CD4-positive, alpha-beta T cell treated with Interleukin-12 subunit alpha and Interleukin-12 subunit beta, for 1 hour (primary cell): Measurements from ENCODE around the gene TRMT61A.
"Not testable (repeated sequence)": the region's sequence is repeated elsewhere in the genome, so short reads cannot be mapped to it uniquely, and the experiment has no call there.

Source experiments
- DNase-seq: peaks from one replicate; pipeline ENCODE4 v3.0.0-alpha.2; 2020

Gene TRMT61A

GRCh38 chr14:103523575-103523954 is 5.4 kb upstream of the TRMT61A start:
- DNase-seq = no peak

GRCh38 chr14:103524002-103524935 is 4.7 kb upstream of the TRMT61A start:
- DNase-seq = no peak

DNA sequence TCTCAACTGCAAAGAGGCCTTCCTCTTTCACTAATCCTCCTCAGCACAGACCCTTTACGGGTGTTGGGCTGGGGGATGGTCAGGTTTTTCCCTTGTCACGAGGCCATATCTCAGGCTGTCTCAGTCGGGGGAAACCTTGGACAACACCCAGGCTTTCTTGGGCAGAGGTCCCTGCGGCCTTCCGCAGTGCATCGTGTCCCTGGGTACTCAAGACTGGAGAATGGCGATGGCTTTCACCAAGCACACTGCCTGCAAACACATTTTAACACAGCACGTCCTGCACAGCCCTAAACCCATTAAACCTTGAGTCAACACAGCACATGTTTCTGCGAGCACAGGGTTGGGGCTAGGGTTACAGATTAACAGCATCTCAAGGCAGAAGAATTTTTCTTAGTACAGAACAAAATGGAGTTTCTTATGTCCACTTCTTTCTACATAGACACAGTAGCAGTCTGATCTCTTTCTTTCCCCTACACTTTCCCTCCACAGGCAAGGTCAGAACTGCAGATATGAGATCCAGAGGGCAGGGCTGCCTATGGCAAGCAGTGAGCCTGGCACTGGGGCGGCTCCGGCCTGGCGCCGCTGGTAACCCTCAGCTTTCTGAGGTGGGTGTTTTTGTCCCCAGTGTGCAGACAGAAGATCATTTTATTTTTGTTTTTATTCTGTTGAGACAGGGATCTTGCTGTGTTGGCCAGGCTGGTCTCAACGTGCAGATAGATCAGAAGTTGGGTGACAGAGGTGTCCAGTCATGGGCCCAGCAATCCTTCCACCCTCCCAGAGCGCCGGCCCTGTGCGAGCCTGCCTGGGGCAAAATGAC is 3.4 kb upstream of the TRMT61A start:
- DNase-seq = not testable (repeated sequence)

GRCh38 chr14:103526247-103526913 is 2.6 kb upstream of the TRMT61A start:
- DNase-seq = no peak

DNA sequence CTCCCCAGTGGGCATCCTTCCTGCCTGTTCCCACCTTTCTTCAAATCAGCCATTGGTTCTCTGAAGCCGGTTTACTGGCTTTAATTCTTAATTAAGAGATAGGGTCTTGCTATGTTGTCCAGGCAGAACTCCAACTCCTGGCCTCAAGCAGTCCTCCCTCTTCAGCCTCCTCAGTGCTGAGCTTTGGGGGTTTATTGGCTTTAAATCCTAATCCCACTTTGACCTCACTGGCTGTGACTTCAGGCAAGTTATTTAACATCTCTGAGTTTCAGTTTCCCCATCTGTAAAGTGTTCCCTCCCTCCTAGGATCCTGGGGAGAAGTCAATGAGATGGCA is 2.1 kb upstream of the TRMT61A start:
- DNase-seq = no peak

DNA sequence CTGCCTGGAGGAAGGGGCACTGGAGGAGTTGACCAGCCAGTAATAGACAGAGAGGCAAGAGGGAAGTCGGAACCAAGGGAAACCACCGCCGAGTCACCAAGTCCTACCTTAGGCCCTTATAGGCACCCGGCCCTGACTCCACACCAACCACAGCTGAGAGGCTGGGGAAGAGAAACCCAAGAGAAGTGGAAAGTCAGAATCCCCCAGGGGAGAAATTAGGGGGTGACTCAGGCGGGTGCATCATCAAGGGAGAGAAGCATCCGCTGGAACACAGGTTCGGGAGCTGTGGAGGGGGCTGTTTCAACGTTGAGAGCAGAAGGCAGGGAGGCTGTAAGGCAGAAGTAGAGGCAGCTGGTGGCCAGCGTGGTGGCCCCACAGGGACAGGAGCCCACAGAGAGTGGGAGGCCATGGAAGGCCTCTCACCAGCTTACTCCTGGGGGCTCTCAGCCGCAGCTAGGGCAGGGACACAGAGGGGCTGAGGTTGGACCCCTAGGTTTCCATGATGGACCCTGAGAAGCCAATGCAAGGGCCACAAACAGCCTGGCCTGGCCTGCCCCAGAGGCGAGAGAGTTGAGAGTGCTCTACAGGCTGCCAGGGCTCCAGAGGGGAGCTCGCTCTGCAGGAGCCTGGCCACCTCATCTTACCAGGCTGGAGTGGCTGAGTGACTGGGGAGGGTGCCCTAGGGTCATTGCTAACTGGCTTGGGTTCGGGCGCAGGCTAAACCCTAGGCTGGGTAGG is 1.4 kb upstream of the TRMT61A start:
- peak; percentile 14 for DNase-seq

DNA sequence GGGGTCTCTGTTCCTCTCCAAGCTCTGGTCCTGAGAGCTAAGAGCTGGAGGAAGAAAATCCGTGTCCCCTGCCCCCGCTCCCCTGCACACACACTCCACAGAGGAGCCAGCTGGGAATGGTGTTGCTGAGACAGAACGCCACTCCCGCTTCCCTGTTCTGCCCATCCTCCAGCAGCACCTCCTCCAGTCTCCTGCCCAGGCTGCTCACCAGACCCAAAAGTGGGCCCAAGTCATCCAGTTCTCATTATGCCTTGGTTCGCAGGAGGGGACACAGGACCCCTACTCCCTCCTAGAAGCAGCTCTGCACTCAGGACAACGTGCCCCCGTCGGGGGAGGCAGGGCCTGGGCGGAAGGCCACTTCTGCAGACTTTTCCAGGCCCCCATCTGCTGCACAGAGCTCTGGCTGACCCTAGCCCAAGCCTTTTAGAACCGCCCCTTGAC is 830 bp upstream of the TRMT61A start:
- no peak for DNase-seq

GRCh38 chr14:103529383-103530365 is 678 bp downstream of the TRMT61A start:
- no peak for DNase-seq

DNA sequence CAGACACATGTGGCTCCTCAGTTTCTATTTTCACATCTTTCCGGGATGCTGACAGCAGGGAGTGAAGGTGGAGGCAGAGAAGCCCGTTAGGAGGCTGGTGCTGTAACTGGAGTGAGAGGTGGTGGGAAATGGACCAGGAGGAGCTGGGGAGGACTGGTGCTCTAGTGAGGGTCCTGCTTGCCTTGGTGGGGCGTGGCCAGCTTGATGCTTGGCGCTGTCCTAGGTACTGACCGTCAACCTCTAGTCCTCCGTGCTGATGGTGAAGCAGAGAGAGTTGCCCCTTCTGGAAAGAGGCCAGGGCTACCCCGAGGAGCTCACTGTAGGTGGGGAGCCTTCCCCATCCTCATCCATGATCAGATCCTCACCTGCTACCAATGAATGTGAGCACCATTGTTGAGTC is 1.4 kb downstream of the TRMT61A start:
- peak; percentile 18 for DNase-seq

DNA sequence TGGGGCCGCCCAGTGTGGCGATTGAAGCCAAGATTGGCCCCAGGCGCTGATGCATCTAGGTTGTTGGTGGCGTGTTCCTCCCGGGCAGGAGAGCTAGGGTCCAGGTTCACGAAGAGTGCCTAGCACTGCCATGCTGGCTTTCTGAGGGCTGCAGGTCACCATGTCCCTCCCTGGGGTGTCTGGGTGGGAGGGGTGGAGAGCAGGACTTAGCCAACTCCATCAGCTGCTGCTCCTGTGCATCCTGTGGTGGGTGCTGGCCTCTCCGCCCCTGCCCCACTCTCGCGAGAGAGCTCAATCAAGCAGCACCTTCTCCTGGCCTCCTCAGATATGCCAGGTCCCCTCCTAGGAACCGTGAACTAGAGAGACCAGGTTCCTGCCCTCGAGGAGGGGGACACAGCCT is 1.8 kb downstream of the TRMT61A start:
- no peak for DNase-seq

- DNase-seq = no peak
Observed at GRCh38 chr14:103531421-103532215, 2.6 kb downstream of the TRMT61A start.

DNA sequence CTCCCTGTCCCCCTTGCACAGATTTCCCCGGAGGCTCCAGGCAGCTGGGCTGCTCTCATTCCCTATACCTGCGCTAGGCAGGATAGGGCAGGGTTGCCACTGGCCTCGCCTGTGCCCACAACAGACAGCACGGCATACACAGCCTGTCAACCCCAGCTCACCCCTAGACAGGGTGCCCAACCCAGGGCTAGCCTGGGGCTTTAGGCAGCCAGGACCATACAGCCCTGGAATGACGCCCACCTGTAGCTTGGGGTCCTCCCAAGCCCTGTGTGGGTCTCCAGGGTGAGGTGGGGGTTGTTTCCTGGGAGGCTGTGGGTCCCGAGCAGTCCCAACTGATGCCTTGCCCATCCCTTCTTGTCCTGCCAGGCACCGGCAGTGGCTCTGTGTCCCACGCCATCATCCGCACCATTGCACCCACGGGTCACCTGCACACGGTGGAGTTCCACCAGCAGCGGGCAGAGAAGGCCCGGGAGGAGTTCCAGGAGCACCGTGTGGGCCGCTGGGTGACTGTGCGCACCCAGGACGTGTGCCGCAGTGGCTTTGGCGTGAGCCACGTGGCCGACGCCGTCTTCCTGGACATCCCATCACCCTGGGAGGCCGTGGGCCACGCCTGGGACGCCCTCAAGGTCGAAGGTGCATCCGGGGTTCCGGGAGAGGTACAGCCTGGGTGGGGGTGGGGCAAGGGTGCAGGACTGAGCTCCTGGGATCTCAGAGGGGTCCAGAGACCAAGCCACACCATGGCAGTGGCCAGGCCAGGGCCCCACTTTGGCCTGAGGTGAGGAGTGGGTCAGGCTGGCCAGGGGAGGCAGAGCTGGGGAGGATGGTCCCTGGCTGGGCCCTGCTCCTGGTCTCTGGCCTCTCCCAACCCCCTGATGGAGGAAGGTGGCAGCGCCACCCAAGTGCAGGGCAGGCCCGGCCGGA is 3.5 kb downstream of the TRMT61A start:
- no peak for DNase-seq

DNA sequence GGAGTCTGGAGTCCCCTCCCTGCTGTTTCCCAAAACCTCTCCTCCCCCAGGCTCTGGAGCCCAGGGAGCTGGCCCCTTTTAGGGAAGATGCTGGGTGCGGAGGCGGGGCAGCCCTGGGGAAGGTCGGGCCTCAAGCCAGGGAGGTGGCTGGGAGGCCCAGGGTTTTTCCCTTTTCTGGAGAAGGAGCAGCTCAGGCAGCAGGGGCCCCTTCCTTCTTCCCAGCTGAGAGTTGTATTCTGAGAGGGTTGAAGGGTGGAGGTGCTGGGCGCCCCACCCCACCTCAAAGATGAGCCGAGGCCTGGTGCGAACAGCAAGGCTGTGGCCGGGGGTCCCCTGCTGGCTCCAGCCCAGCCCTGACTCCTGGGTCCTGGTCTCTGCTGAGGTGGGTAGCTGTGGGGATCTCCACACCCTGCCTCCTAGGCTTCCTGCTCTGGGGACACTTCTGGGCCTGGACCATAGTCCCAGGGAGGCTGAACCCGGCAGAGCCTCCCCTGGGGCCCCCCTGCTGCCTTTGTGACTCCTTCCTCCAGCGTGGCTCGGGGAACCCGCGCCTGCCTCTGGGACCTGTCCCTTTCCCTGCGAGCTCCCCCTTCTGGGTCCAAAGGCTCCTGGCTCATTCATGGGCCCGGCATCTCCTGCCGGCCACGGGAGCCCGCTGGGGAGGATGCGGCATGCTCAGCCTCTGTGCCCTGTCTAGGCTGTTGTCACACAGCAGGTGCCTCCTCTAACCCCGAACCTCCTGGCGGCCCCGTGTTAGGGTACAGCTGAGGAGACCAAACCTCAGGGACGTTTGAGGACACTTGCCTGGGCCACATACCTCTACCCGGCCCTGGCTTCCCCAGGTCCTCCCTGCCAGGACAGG is 4.4 kb downstream of the TRMT61A start:
- no peak for DNase-seq

DNA sequence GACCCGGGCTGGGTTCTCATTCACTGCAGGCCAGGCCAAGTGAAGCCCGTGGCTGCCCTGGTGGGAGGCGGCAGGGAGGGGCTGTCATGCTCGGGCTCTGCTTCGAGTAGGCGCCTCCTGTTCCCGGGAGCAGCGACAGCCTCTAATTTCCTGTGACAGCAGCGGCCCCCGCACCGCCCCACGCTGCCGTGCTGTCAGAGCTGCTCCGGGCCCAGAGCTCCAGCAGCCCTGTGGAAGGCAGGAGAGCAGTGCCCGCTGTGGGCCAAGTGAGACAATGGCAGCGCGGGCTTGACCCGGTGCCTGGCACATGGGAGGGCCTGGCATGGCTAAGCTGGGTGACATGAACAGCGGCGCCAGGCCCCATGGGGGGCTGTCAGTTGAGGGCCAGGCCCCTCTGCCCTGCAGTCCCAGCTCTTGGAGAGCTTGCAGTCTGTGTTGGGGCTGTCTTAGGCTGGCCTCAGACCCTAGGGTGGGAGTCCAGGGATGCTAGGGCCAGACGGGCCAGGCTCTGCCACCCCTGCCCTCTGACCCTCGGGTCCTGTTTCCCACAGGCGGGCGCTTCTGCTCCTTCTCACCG is 5.1 kb downstream of the TRMT61A start:
- DNase-seq = no peak

DNA sequence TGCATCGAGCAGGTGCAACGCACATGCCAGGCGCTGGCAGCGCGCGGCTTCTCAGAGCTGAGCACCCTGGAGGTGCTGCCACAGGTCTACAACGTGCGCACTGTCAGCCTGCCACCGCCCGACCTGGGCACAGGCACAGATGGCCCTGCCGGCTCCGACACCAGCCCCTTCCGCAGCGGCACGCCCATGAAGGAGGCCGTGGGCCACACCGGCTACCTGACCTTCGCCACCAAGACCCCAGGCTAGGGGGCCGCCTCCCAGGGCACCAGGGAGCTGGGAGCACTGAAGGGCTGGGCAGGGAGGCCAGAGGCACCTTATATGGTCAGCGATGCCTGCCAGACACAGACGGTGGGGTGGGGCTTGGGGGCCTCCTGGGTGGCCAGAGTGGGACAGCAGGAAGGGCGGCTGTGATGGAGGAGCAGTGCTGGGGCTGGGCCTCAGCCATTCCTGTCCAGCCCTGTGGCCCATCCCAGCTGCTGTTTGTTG is 5.6 kb downstream of the TRMT61A start:
- DNase-seq = no peak

DNA sequence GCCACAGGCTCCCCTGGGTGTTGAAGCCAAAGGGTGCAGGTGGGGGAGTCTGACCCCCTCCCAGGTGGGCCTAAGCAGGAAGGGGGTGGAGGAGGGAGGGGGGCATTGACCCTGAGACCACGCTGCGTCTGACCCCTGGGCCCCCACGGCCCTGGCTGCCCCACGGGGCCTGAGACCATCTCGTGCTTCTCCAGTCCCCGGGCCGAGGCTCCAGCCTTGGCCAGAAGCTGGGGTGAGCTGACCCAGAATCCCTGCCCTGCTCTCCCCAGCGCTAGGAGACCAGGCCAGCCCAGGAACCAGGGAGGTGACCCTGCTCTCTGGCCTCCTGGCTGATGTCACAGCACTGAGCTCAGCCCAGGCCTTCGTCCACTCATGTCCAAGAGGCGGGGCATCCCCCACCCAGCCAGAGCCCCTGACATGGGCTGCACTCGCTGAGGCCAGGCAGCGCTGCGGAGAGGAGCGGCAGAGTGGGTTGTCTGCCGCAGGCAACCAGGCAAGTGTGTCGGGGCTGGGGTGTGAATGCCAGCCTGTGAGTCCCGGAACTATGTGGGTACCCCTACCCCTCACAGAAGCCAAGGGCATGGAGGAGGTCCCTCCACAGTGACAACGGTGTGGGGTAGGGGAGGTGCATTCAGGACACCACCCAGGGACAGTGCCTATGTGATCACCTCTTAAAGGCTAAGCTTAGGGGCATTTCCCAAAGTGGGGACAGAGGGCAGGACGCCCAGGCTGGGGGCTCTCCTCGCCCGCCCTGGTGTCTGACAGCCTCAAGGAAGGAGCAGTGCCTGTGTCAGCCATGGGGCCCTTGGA is 6.3 kb downstream of the TRMT61A start:
- no peak for DNase-seq
